ENCODE data around the gene TRIM38.
A peak's percentile ranks its signal among the peaks of the same experiment; 100 is the strongest.
"Not testable (repeated sequence)": the region's sequence is repeated elsewhere in the genome, so short reads cannot be mapped to it uniquely, and the experiment has no call there.

Gene TRIM38

GRCh38 chr6:25943887-25944286 lies 18.7 kb upstream of the TRIM38 start:
- DNase-seq (ENCODE audit: low spot score): no peak
- TF ChIP-seq CTCF (IDR thresholded peaks at IDR 0.05; ENCODE audit: extremely low read depth, missing control alignments): no peak

- TF ChIP-seq CTCF (IDR thresholded peaks at IDR 0.05; ENCODE audit: extremely low read depth, missing control alignments): no peak
- peak; percentile 55 for DNase-seq (ENCODE audit: low spot score)
Observed at GRCh38 chr6:25944688-25945574, 17.7 kb upstream of the TRIM38 start.

DNA sequence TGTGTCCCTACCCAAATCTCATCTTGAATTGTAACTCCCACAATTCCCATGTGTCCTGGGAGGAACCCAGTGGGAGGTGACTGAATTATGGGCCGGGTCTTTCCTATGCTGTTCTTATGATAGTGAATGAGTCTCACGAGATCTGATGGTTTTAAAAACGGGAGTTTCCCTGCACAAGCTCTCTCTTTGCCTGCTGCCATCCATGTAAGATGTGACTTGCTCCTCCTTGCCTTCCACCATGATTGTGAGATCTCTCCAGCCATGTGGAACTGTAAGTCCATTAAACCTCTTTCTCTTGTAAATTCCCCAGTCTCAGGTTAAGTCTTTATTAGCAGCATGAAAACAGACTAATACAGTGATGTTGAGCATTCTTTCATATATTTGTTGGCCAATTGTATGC lies 16.9 kb upstream of the TRIM38 start:
- not testable (repeated sequence) for DNase-seq (ENCODE audit: low spot score)

DNA sequence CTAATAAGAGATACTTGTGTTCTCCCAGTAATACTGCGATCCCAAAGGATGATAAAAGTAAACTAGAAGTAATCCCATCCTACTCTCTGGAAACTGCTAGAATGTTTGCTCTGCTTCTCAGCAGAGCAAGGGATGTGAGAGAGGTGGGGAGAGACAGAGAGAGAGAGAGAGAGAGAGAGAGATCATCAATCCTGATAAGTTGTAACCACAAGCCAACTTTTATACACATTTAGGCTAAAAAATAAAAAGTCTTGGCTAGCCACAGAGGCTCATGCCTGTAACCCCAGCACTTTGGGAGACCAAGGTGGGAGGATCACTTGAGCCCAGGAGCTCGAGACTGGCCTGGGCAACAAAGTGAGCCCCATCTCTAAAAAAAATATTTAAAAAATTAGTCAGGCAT lies 16.0 kb upstream of the TRIM38 start:
- TF ChIP-seq CTCF (IDR thresholded peaks at IDR 0.05; ENCODE audit: extremely low read depth, missing control alignments): no peak
- DNase-seq (ENCODE audit: low spot score): no peak

- DNase-seq (ENCODE audit: low spot score): not testable (repeated sequence)
Observed at GRCh38 chr6:25947492-25947891, 15.1 kb upstream of the TRIM38 start.

- no peak for TF ChIP-seq CTCF (IDR thresholded peaks at IDR 0.05; ENCODE audit: extremely low read depth, missing control alignments)
- DNase-seq (ENCODE audit: low spot score): no peak
Observed at GRCh38 chr6:25949695-25950094, 12.9 kb upstream of the TRIM38 start.

- DNase-seq (ENCODE audit: low spot score): no peak
- TF ChIP-seq CTCF (IDR thresholded peaks at IDR 0.05; ENCODE audit: extremely low read depth, missing control alignments): no peak
Observed at GRCh38 chr6:25950297-25950696, 12.3 kb upstream of the TRIM38 start.

GRCh38 chr6:25951296-25952032 lies 11.1 kb upstream of the TRIM38 start:
- no peak for DNase-seq (ENCODE audit: low spot score)
- no peak for TF ChIP-seq CTCF (IDR thresholded peaks at IDR 0.05; ENCODE audit: extremely low read depth, missing control alignments)

Data from GM20000 (cell line).